Activated CD8-positive, alpha-beta memory T cell treated with anti-CD3 and anti-CD28 coated beads for 36 hours (primary cell): Measurements from ENCODE around the gene NEMF. TPM values are rescaled to one million over a fixed set of nuclear protein-coding genes. Genes with fewer than 3 reads are reported as not detected.
"Not testable (repeated sequence)": the region's sequence is repeated elsewhere in the genome, so short reads cannot be mapped to it uniquely, and the experiment has no call there.

ENCODE experiments used
- CTCF ChIA-PET: fragments of 350-600 bp; sonication (Branson Sonifier 250); formaldehyde crosslinking; loops from one replicate; lab custom pipeline; 2021; ENCODE audit warnings: antibody characterized with exemption; lab: Charles Lee
- POLR2A ChIA-PET: fragments of 350-600 bp; sonication (Branson Sonifier 250); formaldehyde crosslinking; loops from one replicate; lab custom pipeline; 2021; ENCODE audit warnings: antibody characterized with exemption; lab: Charles Lee
- total RNA-seq, 2 experiments: library from RNA; stranded (reverse); gene quantifications; one replicate each; pipeline ENCODE4 v1.2.3, GENCODE V29; 2021

NEMF gene
- total RNA-seq, 2 experiments from 2014 or later: 73.3 to 74.7 TPM

- POLR2A ChIA-PET: no interaction called here
- CTCF ChIA-PET: interaction anchor here (1.3 kb wide), 1 partner anchor 25 kb away, joined by 4 read pairs; no protein-coding TSS in a partner anchor
Observed at GRCh38 chr14:49886523-49886922, 33.9 kb upstream of the NEMF start.

- ChIA-PET CTCF (interaction anchor here (0.8 kb wide), 1 partner anchor 20 kb away, joined by 3 read pairs; no protein-coding TSS in a partner anchor), POLR2A (interaction anchor here (1.4 kb wide), 1 partner anchor 9 kb away, joined by 9 read pairs; the partner anchor contains the start of gene ARF6)
Observed at GRCh38 chr14:49882826-49883694, 30.5 kb upstream of the NEMF start.

- ChIA-PET POLR2A (interaction anchor here (1.4 kb wide), 1 partner anchor 11 kb away, joined by 9 read pairs; the partner anchor contains the start of gene ARF6), CTCF (interaction anchor here (0.7 to 2.7 kb wide), 2 partner anchors 12 to 1778 kb away, joined by 3 to 17 read pairs; no protein-coding TSS in a partner anchor)
Observed at GRCh38 chr14:49881350-49882001, 28.9 kb upstream of the NEMF start.

GRCh38 chr14:49880267-49881064, 27.9 kb upstream of the NEMF start:
- ChIA-PET POLR2A (interaction anchor here (1.1 to 1.4 kb wide), 2 partner anchors 11 to 12 kb away, joined by 5 to 9 read pairs; partner anchors contain the start of gene ARF6), CTCF (interaction anchor here (1.0 to 2.7 kb wide), 9 partner anchors 8 to 236 kb away, joined by 3 to 17 read pairs (median 4); partner anchors contain the start of genes ARF6, NEMF and VCPKMT)

GRCh38 chr14:49879646-49880204, 27.1 kb upstream of the NEMF start:
- ChIA-PET CTCF (interaction anchor here (0.7 to 2.7 kb wide), 11 partner anchors 9 to 237 kb away, joined by 3 to 17 read pairs (median 4); partner anchors contain the start of genes ARF6, NEMF and VCPKMT), POLR2A (interaction anchor here (0.8 to 1.4 kb wide), 3 partner anchors 10 to 92 kb away, joined by 3 to 9 read pairs (median 5); partner anchors contain the start of gene ARF6)

GRCh38 chr14:49876563-49877127, 24.1 kb upstream of the NEMF start:
- POLR2A ChIA-PET: interaction anchor here (0.6 kb wide), 2 partner anchors 16 to 206 kb away, joined by 4 to 5 read pairs; partner anchors contain the start of gene ARF6
- CTCF ChIA-PET: interaction anchor here (0.6 kb wide), 1 partner anchor 288 kb away, joined by 3 read pairs; no protein-coding TSS in a partner anchor

GRCh38 chr14:49875640-49876198, 23.1 kb upstream of the NEMF start:
- ChIA-PET CTCF (interaction anchor here (0.6 kb wide), 1 partner anchor 287 kb away, joined by 3 read pairs; no protein-coding TSS in a partner anchor), POLR2A (no interaction called here)

- CTCF ChIA-PET, POLR2A ChIA-PET: not testable (repeated sequence)
Observed at GRCh38 chr14:49873548-49873947, 21.0 kb upstream of the NEMF start.

- ChIA-PET POLR2A (interaction anchor here (0.5 kb wide), 1 partner anchor 8 kb away, joined by 3 read pairs; no protein-coding TSS in a partner anchor), CTCF (interaction anchor here (0.7 to 4.7 kb wide), 3 partner anchors 10 to 18 kb away, joined by 3 to 17 read pairs (median 3); partner anchors contain the start of gene NEMF)
Observed at GRCh38 chr14:49870908-49871307, 18.3 kb upstream of the NEMF start.

- POLR2A ChIA-PET: interaction anchor here (0.5 to 3.4 kb wide), 10 partner anchors 27 to 236 kb away, joined by 3 to 22 read pairs (median 4); partner anchors contain the start of gene KLHDC2
- CTCF ChIA-PET: interaction anchor here (1.1 to 4.7 kb wide), 4 partner anchors 12 to 134 kb away, joined by 3 to 17 read pairs (median 4); no protein-coding TSS in a partner anchor
Observed at GRCh38 chr14:49868720-49869114, 16.1 kb upstream of the NEMF start.

GRCh38 chr14:49867831-49868719, 15.5 kb upstream of the NEMF start:
- ChIA-PET POLR2A (interaction anchor here (0.5 to 3.4 kb wide), 16 partner anchors 20 to 237 kb away, joined by 3 to 22 read pairs (median 4); partner anchors contain the start of genes ARF6 and KLHDC2), CTCF (interaction anchor here (0.6 to 4.7 kb wide), 11 partner anchors 12 to 218 kb away, joined by 3 to 17 read pairs (median 3); partner anchors contain the start of gene NEMF)

- POLR2A ChIA-PET: interaction anchor here (1.6 to 6.1 kb wide), 3 partner anchors 27 to 173 kb away, joined by 3 to 68 read pairs (median 8); partner anchors contain the start of gene ARF6
- CTCF ChIA-PET: interaction anchor here (0.6 to 1.8 kb wide), 18 partner anchors 8 to 283 kb away, joined by 3 to 10 read pairs (median 4); partner anchors contain the start of genes MGAT2, NEMF, RPL36AL and VCPKMT
Observed at GRCh38 chr14:49865431-49865859, 12.9 kb upstream of the NEMF start.

- ChIA-PET CTCF (interaction anchor here (0.6 to 3.5 kb wide), 12 partner anchors 11 to 253 kb away, joined by 3 to 44 read pairs (median 6); partner anchors contain the start of genes ARF6, MGAT2, NEMF and RPL36AL), POLR2A (interaction anchor here (0.5 to 6.1 kb wide), 18 partner anchors 11 to 253 kb away, joined by 3 to 68 read pairs (median 8); partner anchors contain the start of genes ARF6, NEMF and VCPKMT)
Observed at GRCh38 chr14:49863487-49864281, 11.1 kb upstream of the NEMF start.

GRCh38 chr14:49862089-49862673, 9.6 kb upstream of the NEMF start:
- CTCF ChIA-PET: interaction anchor here (0.7 to 4.0 kb wide), 27 partner anchors 10 to 458 kb away, joined by 3 to 44 read pairs (median 5); partner anchors contain the start of genes ARF6, DNAAF2, NEMF and SOS2
- POLR2A ChIA-PET: interaction anchor here (0.5 to 6.1 kb wide), 25 partner anchors 10 to 369 kb away, joined by 3 to 68 read pairs (median 4); partner anchors contain the start of genes ARF6, NEMF, SOS2 and VCPKMT
